GM18951 (cell line): Measurements from ENCODE around the gene GAK.
"Not testable (repeated sequence)": the region's sequence is repeated elsewhere in the genome, so short reads cannot be mapped to it uniquely, and the experiment has no call there.

ENCODE experiments used
- POLR2A ChIP-seq: IDR thresholded peaks from 4 replicates; pipeline ENCODE4 v1.6.1; 2011; ENCODE audit warnings: mild to moderate bottlenecking; ENCODE audit not compliant: insufficient read length, insufficient read depth; ENCODE audit errors: extremely low read depth
- in situ Hi-C: fragments of 300-500 bp; cut with MboI; formaldehyde crosslinking; loops from one replicate; pipeline ENCODE4 v1.12.0; 2022; ENCODE audit warnings: low sequenced_read_pairs, mixed read lengths, inconsistent platforms; ENCODE audit not compliant: unreplicated experiment

GAK gene

GRCh38 chr4:931960-932712 is at the start of gene GAK, which contains the start of gene TMEM175:
Gene GAK, minus strand, starts transcription at chr4:932316. Its CDS starts 129 bp downstream, at chr4:932187.
Gene TMEM175, plus strand, starts transcription at chr4:932460. Its CDS starts 15,280 bp downstream, at chr4:947740.
- in situ Hi-C loops: no loop called here
- peak; percentile 93 for TF ChIP-seq POLR2A

- no peak for TF ChIP-seq POLR2A
- in situ Hi-C loops: no loop called here
These were observed 47.0 kb upstream of the GAK start for GRCh38 chr4:978957-979701.

- in situ Hi-C loops: not testable (repeated sequence)
These were observed 43.9 kb upstream of the GAK start for GRCh38 chr4:976016-976415.

- no peak for TF ChIP-seq POLR2A
- in situ Hi-C loops: no loop called here
These were observed 42.6 kb upstream of the GAK start for GRCh38 chr4:974668-975067.

GRCh38 chr4:973431-974397 is 41.6 kb upstream of the GAK start, which contains the start of gene DGKQ:
Gene DGKQ, minus strand, starts transcription at chr4:973569. Its CDS starts 87 bp downstream, at chr4:973482.
- peak; percentile 72 for TF ChIP-seq POLR2A
- in situ Hi-C loops: no loop called here

- in situ Hi-C loops: no loop called here
These were observed 40.7 kb upstream of the GAK start for GRCh38 chr4:972651-973424.

GRCh38 chr4:971666-972500 is 39.8 kb upstream of the GAK start:
- in situ Hi-C loops: no loop called here
- no peak for TF ChIP-seq POLR2A

More at GRCh38 chr4:972651-973424, 40.7 kb upstream of the GAK start:
- no peak for TF ChIP-seq POLR2A

- in situ Hi-C loops: no loop called here
- no peak for TF ChIP-seq POLR2A
These were observed 38.9 kb upstream of the GAK start for GRCh38 chr4:970854-971520.

GRCh38 chr4:970046-970745 is 38.1 kb upstream of the GAK start:
- in situ Hi-C loops: no loop called here
- no peak for TF ChIP-seq POLR2A

GRCh38 chr4:968621-969394 is 36.7 kb upstream of the GAK start:
- in situ Hi-C loops: no loop called here
- TF ChIP-seq POLR2A: no peak
